HG02870 (cell line): ENCODE data around the gene COQ10A.

Source experiments
- ATAC-seq: cut with Tn5 transposase; IDR thresholded peaks from one replicate; pipeline ENCODE4 v1.9.1; 2021; ENCODE audit warnings: mild to moderate bottlenecking, moderate library complexity; ENCODE audit not compliant: unreplicated experiment

Gene COQ10A

DNA sequence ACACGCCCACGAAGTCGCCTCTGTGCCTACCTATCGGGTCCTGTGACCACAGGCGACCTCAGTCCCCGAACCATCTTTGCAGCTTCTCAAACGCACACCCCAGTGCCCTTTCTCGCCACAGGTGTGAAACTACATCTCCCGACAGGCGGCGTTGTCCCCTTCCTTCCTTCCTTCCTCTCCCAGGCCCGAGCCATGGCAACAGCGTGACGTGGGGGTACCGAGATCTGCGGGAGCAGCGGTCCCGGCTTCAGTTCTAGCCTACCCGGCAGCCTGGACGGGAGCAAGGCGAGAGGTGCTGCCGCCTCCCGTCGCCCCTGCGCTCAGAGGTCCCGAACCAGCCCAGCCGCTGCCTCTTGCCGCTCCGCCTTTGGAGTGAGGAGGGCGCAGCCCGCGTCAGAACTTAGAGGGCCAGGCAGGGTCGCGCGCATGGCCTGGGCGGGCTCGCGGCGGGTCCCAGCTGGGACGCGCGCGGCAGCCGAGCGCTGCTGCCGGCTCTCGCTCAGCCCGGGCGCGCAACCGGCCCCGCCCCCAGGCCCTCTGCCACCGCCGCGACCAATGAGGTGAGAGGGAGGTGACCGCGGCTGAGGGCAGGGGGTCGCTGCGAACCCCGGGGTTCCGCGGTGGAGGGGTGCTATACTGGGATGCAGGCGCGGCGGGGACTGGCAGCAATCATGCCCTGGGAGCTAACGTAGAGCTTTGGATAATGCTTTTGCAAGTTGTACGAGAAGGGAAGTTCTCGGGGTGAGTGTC is at the start of gene COQ10A:
Gene COQ10A, plus strand, starts transcription at position 250 of the 750 bp plus-strand sequence. Its CDS starts 177 bp downstream, at position 427.
- peak; percentile 77 for ATAC-seq

DNA sequence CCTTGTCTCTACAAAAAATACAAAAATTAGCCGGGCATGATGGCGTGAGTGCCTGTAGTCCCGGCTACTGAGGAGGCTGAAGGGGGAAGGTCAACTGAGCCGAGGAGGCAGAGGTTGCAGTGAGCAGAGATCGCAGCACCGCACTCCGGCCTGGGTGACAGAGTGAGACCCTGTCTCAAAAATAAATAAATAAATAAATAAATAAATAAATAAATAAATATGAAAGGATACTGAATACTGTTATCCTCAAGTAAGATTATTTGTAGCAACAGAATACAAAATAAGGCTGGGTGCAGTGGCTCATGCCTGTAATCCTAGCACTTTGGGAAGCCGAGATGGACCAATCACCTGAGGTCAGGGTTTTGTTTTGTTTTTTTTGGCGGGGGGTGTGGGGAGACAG is 46.9 kb upstream of the COQ10A start:
- no peak for ATAC-seq

DNA sequence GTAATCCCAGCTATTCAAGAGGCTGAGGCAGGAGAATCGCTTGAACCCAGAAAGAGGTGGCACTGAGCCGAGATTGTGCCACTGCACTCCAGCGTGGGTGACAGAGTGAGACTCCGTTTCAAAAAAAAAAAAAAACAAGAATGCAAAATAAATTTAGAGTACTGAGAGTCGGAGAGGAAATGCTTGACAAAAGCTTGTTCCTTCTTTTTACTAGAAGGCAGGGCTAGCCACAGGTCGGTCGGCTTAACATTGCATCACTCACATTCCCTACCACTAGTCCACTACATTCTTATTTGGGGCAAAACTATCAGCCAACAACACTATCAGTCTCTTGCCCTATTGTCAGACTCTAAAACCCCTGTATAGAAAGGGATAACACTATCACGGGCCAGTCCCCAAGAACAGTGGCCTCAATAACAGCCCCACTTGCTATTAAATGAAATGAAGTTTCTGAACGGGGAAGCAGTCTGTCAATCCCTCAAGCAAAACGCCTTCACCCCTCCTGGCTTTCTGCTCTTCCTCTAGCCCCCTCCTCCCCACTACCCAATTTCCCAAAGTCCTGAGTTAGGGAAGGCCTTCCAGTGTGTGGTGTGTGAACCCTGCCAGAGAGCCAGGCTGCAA is 46.0 kb upstream of the COQ10A start:
- no peak for ATAC-seq

DNA sequence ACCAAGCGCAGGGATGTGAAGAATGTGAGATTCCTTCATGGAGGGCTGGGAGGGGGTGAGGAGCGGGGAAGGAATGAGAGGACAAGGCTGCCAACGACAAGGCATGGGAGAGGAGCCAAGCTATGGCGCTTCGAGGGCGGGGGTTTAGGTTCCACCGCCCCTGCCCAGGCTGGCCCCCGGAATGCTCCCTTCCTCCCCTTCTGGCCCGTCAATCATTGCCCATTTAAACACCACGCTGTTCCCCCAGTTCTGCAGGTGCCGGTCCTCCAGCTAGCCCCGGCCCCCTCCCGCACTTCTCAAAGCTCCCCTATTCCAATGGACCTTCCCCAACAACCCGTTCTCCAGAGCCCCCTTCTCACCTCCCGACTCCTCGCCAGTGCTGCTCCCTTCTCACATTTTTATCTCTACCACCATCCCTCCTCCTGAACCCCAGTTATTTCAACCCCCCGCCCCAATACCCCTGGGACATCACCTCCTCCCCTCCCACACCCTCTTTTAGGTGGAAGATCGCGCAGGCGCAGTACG is 45.4 kb upstream of the COQ10A start:
- ATAC-seq, result peak; percentile 17

DNA sequence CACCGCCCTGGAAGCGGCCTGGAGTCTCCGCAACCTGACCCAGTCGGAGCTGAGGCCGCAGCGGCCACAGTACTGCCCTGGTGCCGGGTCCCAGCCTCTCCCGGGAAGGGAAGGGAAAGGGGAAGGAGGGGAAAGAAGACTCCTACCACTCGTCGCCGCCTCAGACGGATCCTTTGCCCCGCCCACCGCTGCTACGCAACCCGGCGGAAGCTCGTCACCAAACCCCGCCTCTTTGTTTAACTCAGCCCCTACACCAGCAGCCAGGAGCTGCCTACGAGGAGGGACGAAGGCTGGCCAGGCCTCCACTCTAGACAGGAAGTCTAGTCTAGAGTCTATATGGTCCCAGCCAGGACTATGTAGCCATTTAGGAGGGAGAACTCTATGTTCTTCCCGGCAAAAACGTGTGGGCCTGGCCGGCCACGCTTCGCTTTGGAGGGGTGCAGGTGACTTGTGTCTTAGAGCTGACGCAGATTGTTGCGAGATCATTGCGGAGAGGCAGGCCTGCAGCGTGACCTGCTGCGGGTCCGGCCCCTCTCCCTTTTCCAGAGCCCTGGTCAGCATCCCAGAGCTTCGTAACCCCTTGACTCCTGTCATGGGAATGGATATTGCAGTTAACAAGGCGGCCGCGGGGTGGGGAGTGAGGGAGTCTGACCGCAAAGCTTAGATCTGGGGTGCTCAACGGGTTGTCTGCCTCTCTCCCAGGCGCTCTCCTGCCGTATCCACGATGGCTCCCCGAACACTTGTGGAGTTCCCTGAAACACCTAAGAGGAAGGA is 44.8 kb upstream of the COQ10A start, which contains the start of gene RNF41:
Gene RNF41, minus strand, starts transcription at position 166 of the 774 bp plus-strand sequence. CDS start 7,875 bp downstream, outside the sequence.
- peak; percentile 84 for ATAC-seq

DNA sequence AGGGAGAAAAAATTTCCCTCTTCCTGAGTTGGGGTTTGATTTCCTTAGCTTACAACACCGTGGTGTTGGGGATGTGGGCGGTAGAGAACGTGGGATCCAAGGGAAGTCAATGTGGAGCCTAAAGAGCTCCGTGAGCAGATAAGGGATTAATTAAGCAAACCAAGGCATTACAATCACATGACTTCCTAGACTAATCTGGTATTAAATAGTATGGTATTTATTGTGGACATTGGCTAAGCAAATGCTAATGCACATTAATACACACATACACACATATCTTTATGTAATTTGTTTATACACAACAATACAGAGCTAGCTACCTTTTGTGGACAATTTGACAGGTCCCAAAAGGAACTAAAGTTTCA is 44.2 kb upstream of the COQ10A start:
- no peak for ATAC-seq

DNA sequence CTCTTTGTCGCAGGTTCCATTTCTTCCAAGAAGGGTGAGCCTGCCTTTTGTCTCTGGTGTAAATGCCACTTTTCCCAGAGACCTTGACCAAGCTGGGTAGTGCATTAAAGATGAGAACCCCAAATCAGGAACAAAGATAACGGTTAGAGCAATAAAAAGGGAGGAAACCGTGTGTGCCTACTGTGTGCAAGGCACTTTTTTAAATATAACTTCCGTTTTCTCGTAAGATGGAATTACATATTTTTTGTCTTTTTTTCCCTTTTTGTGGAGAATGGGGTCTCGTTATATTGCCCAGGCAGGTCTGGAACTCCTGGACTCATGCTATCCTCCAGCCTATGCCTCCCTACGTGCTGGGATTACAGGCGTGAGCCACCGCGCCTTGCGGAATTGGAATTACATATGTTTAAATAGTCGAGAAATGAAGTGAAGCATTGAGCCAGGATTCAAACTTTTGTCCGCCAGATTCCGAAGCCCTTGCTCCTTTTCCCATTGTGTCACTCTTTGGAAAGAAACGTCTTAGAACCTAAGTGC is 43.1 kb upstream of the COQ10A start:
- no peak for ATAC-seq

- ATAC-seq, result peak; percentile 59
Measured at GRCh38 chr12:56224102-56224701, 42.5 kb upstream of the COQ10A start, which contains the start of gene NABP2. Gene NABP2 (plus strand): TSS chr12:56224342. CDS start chr12:56224857, 515 bp downstream.

DNA sequence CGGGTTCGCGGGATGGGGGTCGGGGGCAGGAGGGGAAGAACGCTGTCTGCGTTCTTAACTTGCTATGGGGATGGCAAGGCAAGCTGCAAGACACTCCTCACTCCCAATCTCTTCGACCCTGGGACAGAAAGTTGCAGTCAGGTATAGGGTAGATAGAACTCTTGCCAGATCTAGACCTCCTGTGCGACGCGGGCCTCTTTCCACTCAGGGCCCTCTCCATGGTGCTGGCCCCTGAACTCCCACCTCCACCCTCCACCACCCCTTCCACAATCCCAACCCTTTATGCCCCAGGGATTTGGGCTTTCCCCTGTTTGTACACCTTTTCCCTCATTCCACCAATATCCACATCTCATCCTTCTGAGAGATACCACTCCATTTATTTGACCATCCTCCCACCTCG is 41.8 kb upstream of the COQ10A start:
- ATAC-seq, result no peak

DNA sequence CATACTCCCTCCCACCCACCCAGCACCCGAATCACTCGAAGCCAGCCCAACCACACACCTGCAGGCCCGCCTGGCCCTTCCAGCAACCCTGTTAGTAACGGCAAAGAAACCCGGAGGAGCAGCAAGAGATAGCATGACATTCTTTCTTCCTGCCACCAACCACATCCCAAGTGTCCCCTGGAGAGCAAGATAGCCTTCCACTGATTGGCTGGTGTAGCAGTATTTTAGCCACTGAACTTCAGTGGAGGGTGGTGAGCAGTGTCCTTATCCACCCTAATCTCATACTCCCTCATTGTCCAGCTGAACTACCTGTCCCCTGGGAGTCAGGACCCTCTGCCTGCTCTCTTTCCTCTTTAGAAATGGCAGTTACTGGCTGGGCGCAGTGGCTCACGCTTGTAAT is 37.7 kb upstream of the COQ10A start:
- ATAC-seq, result no peak

GRCh38 chr12:56229916-56230431 is 36.8 kb upstream of the COQ10A start, which contains the start of gene SLC39A5:
Gene SLC39A5 (plus strand): TSS chr12:56230051. CDS start chr12:56231275, 1,224 bp downstream.
- no peak for ATAC-seq

GRCh38 chr12:56230432-56231183 is 36.1 kb upstream of the COQ10A start:
- ATAC-seq, result no peak

GRCh38 chr12:56231184-56231582 is 35.6 kb upstream of the COQ10A start:
- no peak for ATAC-seq

DNA sequence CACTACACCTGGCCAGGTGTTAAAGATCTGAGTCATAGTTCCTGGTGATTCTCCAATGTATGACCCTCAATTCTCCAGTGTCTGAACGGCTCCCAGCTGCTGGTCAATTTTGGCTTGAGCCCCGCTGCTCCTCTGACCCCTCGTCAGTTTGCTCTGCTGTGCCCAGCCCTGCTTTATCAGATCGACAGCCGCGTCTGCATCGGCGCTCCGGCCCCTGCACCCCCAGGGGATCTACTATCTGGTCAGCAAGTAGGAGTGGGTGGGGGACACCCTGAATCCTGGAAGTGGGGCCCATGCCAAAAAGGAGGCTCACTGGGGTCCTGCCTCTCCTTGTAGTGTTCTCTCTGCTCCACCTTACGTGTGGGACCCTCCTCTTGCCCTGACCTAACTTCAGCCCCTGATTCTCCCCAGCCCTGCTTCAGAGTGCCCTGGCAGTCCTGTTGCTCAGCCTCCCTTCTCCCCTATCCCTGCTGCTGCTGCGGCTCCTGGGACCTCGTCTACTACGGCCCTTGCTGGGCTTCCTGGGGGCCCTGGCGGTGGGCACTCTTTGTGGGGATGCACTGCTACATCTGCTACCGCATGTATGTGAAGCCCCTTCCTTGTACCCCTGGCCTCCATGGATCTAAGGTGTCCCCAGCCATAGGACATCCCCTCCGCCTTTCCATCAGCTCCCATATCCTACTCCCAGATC is 31.9 kb upstream of the COQ10A start:
- no peak for ATAC-seq

DNA sequence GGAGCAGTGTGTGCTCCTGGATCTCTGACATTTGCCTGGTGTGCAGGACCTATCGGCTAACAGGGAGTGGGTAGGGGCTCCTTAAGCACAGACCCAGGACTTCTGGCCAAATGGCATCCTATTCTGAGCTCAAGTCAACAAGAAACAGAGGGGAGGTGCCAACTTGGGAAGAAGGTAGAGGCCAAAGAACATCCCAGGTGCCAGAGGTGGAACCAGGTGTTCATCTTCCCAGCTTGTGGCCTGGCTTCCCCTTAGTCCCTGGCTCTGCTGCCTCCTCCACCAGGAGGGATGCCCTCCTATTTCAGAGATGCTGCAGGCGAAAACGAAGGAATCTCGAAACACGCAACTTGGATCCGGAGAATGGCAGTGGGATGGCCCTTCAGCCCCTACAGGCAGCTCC is 30.7 kb upstream of the COQ10A start:
- no peak for ATAC-seq

DNA sequence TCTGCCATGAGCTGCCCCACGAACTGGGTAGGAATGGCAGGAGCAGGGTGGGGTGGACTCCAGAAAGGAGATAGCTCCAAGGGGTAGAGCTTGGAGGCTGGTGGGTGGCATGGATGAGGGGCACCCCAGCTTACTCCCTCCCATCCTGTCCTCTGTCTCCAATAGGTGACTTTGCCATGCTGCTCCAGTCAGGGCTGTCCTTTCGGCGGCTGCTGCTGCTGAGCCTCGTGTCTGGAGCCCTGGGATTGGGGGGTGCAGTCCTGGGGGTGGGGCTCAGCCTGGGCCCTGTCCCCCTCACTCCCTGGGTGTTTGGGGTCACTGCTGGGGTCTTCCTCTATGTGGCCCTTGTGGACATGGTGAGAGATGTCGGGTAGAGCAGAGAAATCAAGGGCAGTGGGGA is 29.8 kb upstream of the COQ10A start:
- no peak for ATAC-seq

- ATAC-seq, result no peak
Measured at GRCh38 chr12:56237552-56237951, 29.2 kb upstream of the COQ10A start.

DNA sequence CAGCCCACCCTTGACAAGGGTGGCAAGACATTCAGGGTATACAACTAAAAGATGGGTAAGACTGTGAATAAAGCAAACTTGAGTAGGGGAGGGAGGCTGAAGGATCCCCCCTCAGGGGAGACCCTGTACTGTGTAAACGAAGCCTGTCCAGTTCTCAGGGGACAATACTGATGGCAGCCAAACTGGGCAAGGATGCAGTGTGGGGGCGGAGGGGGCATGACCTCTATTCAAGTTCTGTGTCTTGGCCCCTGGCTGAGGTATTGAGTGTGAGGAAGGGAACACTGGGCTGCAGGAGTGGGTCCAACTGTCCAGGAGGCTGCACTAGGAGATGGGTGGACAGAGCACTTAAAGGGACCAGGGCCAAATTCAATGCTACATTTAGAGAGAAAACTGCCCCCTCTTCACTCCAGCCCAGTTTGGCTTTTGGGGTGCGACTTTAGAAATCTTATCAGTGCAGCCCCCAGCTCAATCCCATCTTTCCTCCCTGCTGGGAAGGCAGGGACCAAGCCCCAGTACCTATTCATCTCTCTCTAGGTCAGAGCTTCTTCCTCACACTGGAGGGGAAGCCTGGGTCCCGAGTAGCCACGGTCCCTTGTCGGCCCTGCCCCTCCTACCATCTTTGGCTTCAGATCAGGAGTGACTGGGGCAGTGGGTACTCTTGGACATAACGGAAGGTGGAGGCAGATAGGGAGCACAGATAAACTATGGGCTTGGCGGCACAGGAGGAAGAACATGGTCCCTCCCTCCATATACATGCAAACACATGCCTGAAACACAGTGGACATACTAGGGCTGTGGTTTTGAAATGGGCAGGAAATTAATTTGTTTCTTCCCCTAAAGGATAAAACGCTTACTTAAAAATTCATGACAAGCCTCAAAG is 25.1 kb upstream of the COQ10A start:
- no peak for ATAC-seq
